Mucosa of descending colon (tissue), 3 donors: Measurements from ENCODE around the gene RIMS3. TPM values are rescaled to one million over a fixed set of nuclear protein-coding genes. Genes with fewer than 3 reads are reported as not detected.
"Not testable (repeated sequence)": the region's sequence is repeated elsewhere in the genome, so short reads cannot be mapped to it uniquely, and the experiment has no call there.

Experiments used
- ATAC-seq: fragments of 200-7000 bp; cut with Tn5 transposase; one replicate; pipeline ENCODE4 v1.9.1; 2020; ENCODE audit warnings: mild to moderate bottlenecking, moderate library complexity
- DNase-seq, 3 donors: peaks; one replicate each; pipeline ENCODE4 v3.0.0-alpha.2; 2020
- H3K36me3 ChIP-seq: fragments of 200-600 bp; one replicate; pipeline ENCODE4 v1.8.0; 2021; ENCODE audit warnings: low read depth, mild to moderate bottlenecking
- H3K4me1 ChIP-seq: fragments of 200-600 bp; one replicate; pipeline ENCODE4 v1.8.0; 2021; ENCODE audit warnings: low read depth, mild to moderate bottlenecking
- H3K4me3 ChIP-seq: fragments of 200-600 bp; one replicate; pipeline ENCODE4 v1.8.0; 2021; ENCODE audit warnings: mild to moderate bottlenecking
- H3K9me3 ChIP-seq: fragments of 200-600 bp; one replicate; pipeline ENCODE4 v1.8.0; 2021; ENCODE audit warnings: mild to moderate bottlenecking
- CTCF ChIP-seq: fragments of 200-600 bp; IDR thresholded peaks from one replicate; pipeline ENCODE4 v1.8.0; 2022; ENCODE audit warnings: antibody characterized with exemption, mild to moderate bottlenecking
- intact Hi-C, 2 donors: fragments of 100-400 bp; cut with DNase I in 1 of 2; cut with micrococcal nuclease in 1 of 2; formaldehyde crosslinking; loops; one replicate each; pipeline versions ENCODE4 v1.11.0 to v1.11.1; 2022; cut with DNase I, micrococcal nuclease
- total RNA-seq, 3 donors: library from RNA; stranded (reverse); fragmentation: NEBNext Ultra II Directional in 2 of 3; extraction: Animal tissue kit (Norgen Biotek cat#: 25700) in 2 of 3; gene quantifications; one replicate each; pipeline versions ENCODE4 v1.2.1 to v1.2.4, GENCODE V29; 2021 to 2023
- donor health status: DM: no; HTN: no; CAD: no; lungs with moderate emphysema.
- donor health status: DM: no; HTN: no; CAD: no.
- donor health status: DM: no; HTN: yes; CAD: no.

The RIMS3 gene
- total RNA-seq, 3 donors from 2014 or later = 6.9 to 23.3 (median 11.9) TPM

DNA sequence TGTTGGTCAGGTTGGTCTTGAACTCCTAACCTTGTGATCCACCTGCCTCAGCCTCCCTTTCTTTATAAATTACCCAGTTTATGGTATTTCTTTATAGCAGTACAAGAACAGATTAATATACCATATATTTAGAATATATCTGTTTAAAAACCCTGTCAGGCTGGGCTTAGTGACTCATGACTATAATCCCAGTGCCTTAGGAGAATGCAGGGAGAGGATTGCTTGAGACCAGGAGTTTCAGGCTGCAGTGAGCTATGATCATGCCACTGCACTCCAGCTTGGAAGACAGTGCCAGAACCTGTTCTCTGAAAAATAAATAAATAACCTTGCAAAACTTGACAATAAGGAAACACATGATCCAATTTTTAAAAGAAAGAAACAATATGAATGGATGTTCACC, 90.1 kb downstream of the RIMS3 start:
- ATAC-seq (no peak), DNase-seq (no peak)
- no peak overlapping the region for H3K4me3 ChIP-seq
- H3K9me3 ChIP-seq = no peaks in the 10 kb centered on the region
- H3K36me3 ChIP-seq = no peaks in the 10 kb centered on the region
- H3K4me1 ChIP-seq = no peaks in the 10 kb centered on the region
- intact Hi-C loops = no loop called here
- no peak for TF ChIP-seq CTCF

DNA sequence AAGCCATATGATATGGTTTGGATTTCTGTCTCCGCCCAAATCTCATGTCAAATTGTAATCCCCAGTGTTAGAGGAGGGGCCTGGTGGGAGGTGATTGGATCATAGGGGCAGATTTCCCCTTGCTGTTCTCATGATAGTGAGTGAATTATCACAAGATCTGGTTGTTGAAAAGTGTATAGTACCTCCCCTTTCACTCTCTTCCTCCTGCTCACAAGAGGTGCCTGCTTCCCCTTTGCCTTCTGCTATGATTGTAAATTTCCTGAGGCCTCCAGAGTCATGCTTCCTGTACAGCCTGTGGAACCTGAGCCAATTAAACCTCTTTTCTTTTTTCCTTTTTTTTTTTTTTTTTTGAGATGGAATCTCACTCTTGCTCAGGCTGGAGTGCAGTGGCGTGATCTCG, 90.7 kb downstream of the RIMS3 start:
- ATAC-seq, H3K9me3 ChIP-seq, H3K36me3 ChIP-seq, H3K4me1 ChIP-seq, DNase-seq, H3K4me3 ChIP-seq, intact Hi-C loops: not testable (repeated sequence)

Other genes with a start within 250 kb of the RIMS3 start
- gene ZFP69B, start 215.2 kb downstream of the RIMS3 start, total RNA-seq = 1 to 10 TPM; 1.4 to 2.1 (median 2.1) TPM
- 1 to 10 TPM; 2.7 to 4.6 (median 2.8) TPM for gene ZFP69, start 188.4 kb downstream of the RIMS3 start, total RNA-seq
- 1 to 10 TPM; 4.9 to 8.8 (median 8.2) TPM for gene EXO5, start 156.9 kb downstream of the RIMS3 start, total RNA-seq
- gene ZNF684, start 134.0 kb downstream of the RIMS3 start, total RNA-seq = 1 to 10 TPM; 5.1 to 6.7 (median 6.1) TPM
- gene NFYC, start 26.0 kb upstream of the RIMS3 start, total RNA-seq = 10 to 100 TPM; 56.2 to 76.4 (median 70.5) TPM
- 10 to 100 TPM in 1 of 3 donors, 1 to 10 TPM in 2; 1.3 to 13.0 (median 2.3) TPM for gene KCNQ4, start 118.1 kb upstream of the RIMS3 start, total RNA-seq
- 10 to 100 TPM in 1 of 3 donors, 1 to 10 TPM in 2; 1.9 to 45.1 (median 4.7) TPM for gene CITED4, start 196.7 kb upstream of the RIMS3 start, total RNA-seq